ENCODE data around the gene MYOM1.

- TF ChIP-seq PKNOX1 (IDR thresholded peaks at IDR 0.05) (no peak), FOXK2 (IDR thresholded peaks at IDR 0.05) (no peak), SUZ12 (IDR thresholded peaks at IDR 0.05) (no peak), TARDBP (IDR thresholded peaks at IDR 0.05) (no peak), FOXM1 (IDR thresholded peaks at IDR 0.05; ENCODE audit: borderline replicate concordance) (no peak), FOXA1 (IDR thresholded peaks at IDR 0.05) (no peak), BHLHE40 (IDR thresholded peaks at IDR 0.05; ENCODE audit: borderline replicate concordance) (no peak), SP1 (IDR thresholded peaks at IDR 0.05) (no peak), NFRKB (IDR thresholded peaks at IDR 0.05) (no peak)
Observed at GRCh38 chr18:3207565-3207964, 12.2 kb downstream of the MYOM1 start.
